Urinary bladder (tissue), 4 donors: ENCODE results near the gene RBM23. TPM values are rescaled to one million over a fixed set of nuclear protein-coding genes. Genes with fewer than 3 reads are reported as not detected.
A peak's percentile ranks its signal among the peaks of the same experiment; 100 is the strongest.
"Not testable (repeated sequence)": the region's sequence is repeated elsewhere in the genome, so short reads cannot be mapped to it uniquely, and the experiment has no call there.

ENCODE experiments used
- DNase-seq: peaks from one replicate; pipeline ENCODE4 v3.0.0-alpha.2; 2015; ENCODE audit errors: extremely low spot score
- H3K27ac ChIP-seq: one replicate; pipeline ENCODE4 v1.5.1; 2013; ENCODE audit warnings: low read depth, mild to moderate bottlenecking, moderate library complexity
- H3K36me3 ChIP-seq: one replicate; pipeline ENCODE4 v1.6.1; 2013; ENCODE audit warnings: mild to moderate bottlenecking, moderate library complexity; ENCODE audit not compliant: insufficient read depth
- H3K4me1 ChIP-seq: one replicate; pipeline ENCODE4 v1.6.1; 2013; ENCODE audit warnings: mild to moderate bottlenecking, moderate library complexity; ENCODE audit not compliant: insufficient read depth
- H3K4me3 ChIP-seq: one replicate; pipeline ENCODE4 v1.5.1; 2013; ENCODE audit warnings: low read depth, low read length
- WGBS: extraction: QIAGEN DNeasy Blood & Tissue Kit; methylation state at CpG from one replicate; pipeline ENCODE4 v1.1.7; 2013; 5-methylcytosine and 5-hydroxymethylcytosine counted together
- polyA plus RNA-seq: library from polyadenylated mRNA; stranded (reverse); fragments of 200-250 nt; gene quantifications from one replicate; pipeline ENCODE4 v1.2.3, GENCODE V29; 2013
- total RNA-seq: library from RNA; depleted of rRNA; stranded (reverse); fragments of >200 nt; gene quantifications from one replicate; pipeline ENCODE4 v1.2.3, GENCODE V29; 2014
- donor health status: healthy with polysubstance abuse.
- donor health status: healthy.

The RBM23 gene
- total RNA-seq (101 TPM), polyA plus RNA-seq (65.0 TPM)

DNA sequence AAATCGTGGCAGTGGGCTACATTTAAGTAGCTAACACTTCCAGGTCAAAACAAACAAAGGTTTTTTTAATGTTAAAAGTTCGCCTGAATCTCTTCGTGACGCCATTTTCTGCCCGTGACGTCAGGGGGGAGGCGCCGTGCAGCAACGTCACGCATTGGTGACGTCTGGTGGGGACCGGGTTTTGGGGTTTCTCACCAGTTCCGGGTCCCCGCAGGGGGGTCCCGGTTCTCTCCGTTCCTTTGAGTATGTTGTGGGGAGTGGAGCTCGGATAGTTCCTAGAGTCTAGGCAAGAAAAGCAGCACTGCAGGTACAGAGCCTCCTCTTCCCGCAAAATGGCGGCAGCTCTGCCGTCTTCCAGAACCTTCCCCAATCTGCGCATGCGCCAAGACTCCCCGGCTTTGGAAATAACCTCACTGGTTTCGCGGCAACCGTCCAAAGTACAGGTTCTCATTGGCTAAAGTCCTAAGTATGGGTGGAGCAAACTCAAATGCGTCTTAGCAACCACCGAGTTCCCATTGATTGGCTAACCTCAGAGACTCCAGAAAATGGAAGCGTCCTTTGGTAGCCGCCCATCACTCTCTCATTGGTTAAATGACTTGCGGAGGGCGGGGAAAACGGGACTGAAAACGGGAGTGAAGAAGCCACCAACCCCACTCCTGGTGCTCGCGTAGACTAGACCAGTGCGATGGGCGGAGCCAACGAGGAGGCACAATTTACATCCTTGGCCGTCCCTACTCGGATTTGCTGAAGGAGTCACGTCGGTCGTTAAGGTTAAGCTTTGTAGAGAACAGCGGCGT, at the start of gene RBM23:
Gene RBM23 (minus strand): TSS at position 346 of the 797 bp plus-strand sequence.
- Histone ChIP-seq H3K4me1 (no peaks in the 10 kb centered on the region), H3K4me3 (peak within 1 kb of the TSS; percentile 57), H3K36me3 (peaks cover 3% of the 10 kb centered on the region), H3K27ac (peak within 1 kb of the TSS; percentile 93)
- DNase-seq = peak; percentile 100
- WGBS = under 1% methylated on average over 46 of the region's 46 CpGs

GRCh38 chr14:22966783-22967269, 47.9 kb upstream of the RBM23 start:
- H3K27ac ChIP-seq = no peak overlapping the region
- WGBS = 49% methylated on average over 4 of the region's 4 CpGs
- H3K36me3 ChIP-seq = no peaks in the 10 kb centered on the region
- no peaks in the 10 kb centered on the region for H3K4me1 ChIP-seq
- DNase-seq = no peak
- H3K4me3 ChIP-seq = no peak overlapping the region

- H3K27ac ChIP-seq, DNase-seq, H3K4me1 ChIP-seq, H3K36me3 ChIP-seq, H3K4me3 ChIP-seq: not testable (repeated sequence)
- WGBS = 54% methylated on average over 15 of the region's 15 CpGs
Observed at GRCh38 chr14:22965916-22966782, 47.2 kb upstream of the RBM23 start.

DNA sequence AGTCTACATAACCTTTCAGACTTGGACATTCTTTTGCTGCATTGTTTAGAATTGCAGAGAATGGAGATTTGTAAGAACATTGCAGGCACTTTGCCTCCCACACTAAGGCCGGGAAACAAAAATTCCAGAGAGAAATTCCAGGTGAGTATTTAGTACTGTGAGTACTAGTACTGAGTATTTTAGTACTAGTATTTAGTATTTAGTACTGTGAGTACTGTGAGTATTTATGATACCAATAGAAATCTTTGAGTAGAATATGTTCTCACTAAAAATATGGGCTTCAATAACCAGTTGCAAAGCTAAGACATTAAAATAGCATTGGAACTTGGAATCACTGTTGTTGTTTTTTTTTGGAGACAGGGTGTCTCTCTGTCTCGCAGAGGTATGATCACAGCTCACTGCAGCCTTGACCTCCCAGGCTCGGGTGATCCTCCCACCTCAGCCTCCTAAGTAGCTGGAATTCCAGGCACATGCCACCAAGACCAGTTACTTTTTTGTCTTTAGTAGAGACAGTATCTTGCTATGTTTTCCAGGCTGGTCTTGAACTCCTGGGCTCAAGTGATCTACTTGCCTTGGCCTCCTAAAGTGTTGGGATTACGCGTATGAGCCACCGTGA, 43.2 kb upstream of the RBM23 start:
- Histone ChIP-seq H3K36me3 (no peaks in the 10 kb centered on the region), H3K4me3 (no peak overlapping the region), H3K27ac (no peak overlapping the region), H3K4me1 (no peaks in the 10 kb centered on the region)
- 93% methylated on average over 6 of the region's 6 CpGs for WGBS
- DNase-seq = no peak

- DNase-seq = no peak
- peak overlapping the region; percentile 64 for H3K4me3 ChIP-seq
- H3K36me3 ChIP-seq = peaks cover 1% of the 10 kb centered on the region
- H3K4me1 ChIP-seq = no peaks in the 10 kb centered on the region
- peak overlapping the region; percentile 94 for H3K27ac ChIP-seq
- 17% methylated on average over 19 of the region's 19 CpGs for WGBS
Observed at GRCh38 chr14:22955702-22956569, 37.0 kb upstream of the RBM23 start.

DNA sequence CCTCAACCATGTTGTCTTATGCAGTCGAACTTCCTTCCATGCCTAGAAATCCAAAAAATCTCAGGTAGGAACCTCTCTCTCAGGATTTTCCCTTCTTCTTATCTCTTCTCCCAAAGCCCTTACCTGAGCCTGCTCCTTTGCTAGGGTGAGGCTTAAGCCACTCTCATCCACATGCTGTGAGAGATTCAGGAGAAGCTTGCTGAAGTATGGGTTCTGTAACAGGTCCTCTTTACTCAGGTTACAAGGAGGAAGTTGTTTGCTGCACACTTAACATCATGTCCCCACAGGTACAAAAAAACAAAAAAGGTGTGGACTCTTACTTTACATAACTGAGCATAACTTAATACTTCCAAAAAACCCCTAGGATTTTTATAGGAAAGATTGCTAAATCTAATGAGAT, 33.5 kb upstream of the RBM23 start:
- Histone ChIP-seq H3K4me1 (no peaks in the 10 kb centered on the region), H3K4me3 (no peak overlapping the region), H3K27ac (no peak overlapping the region), H3K36me3 (peaks cover 2% of the 10 kb centered on the region)
- DNase-seq = no peak
- 90% methylated on average over 1 of the region's 1 CpG for WGBS

- not testable (repeated sequence) for H3K27ac ChIP-seq, DNase-seq, H3K4me1 ChIP-seq, H3K36me3 ChIP-seq, H3K4me3 ChIP-seq
- 93% methylated on average over 8 of the region's 8 CpGs for WGBS
Observed at GRCh38 chr14:22951795-22952194, 32.8 kb upstream of the RBM23 start.

DNA sequence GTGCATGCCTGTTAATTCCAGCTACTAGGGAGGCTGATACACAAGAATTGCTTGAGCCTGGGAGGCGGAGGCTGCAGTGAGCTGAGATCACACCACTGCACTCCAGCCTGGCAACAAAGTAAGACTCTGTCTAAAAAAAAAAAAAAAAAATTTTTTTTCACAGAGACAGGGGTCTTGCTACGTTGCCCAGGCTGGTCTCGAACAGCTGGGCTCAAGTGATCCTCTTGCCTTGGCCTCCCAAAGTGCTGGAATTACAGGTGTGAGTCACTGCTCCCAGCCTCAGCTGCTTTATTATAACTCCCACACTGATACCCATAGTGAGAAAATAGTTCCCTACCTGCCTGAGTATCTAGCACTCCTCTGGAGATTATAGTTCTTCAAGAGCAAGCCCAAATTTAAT, 26.7 kb upstream of the RBM23 start:
- peaks cover 3% of the 10 kb centered on the region for H3K36me3 ChIP-seq
- H3K4me3 ChIP-seq = no peak overlapping the region
- no peak for DNase-seq
- 95% methylated on average over 3 of the region's 3 CpGs for WGBS
- no peak overlapping the region for H3K27ac ChIP-seq
- no peaks in the 10 kb centered on the region for H3K4me1 ChIP-seq

DNA sequence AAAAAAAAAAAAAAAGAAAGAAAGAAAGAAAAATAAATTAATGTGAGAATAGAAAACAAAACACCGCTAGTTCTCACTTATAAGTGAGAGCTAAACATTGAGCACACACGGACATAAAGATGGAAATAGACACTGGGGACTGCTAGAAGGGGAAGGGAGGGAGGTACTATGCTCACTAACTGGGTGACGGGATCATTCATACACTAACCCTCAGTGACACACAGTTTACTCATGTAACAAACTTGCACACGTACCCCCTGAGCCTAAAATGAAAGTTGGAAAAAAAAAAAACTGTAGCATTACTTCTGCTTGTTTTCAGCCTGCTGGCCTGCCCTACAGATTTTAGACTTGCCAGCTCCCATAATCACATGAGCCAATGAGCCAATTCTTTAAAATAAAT, 20.7 kb upstream of the RBM23 start:
- Histone ChIP-seq H3K36me3 (no peaks in the 10 kb centered on the region), H3K4me3 (no peak overlapping the region), H3K27ac (no peak overlapping the region), H3K4me1 (no peaks in the 10 kb centered on the region)
- no peak for DNase-seq
- WGBS = 94% methylated on average over 4 of the region's 4 CpGs

- no peak for DNase-seq
- Histone ChIP-seq H3K27ac (no peak overlapping the region), H3K36me3 (no peaks in the 10 kb centered on the region), H3K4me1 (no peaks in the 10 kb centered on the region), H3K4me3 (no peak overlapping the region)
- 87% methylated on average over 1 of the region's 1 CpG for WGBS
Observed at GRCh38 chr14:22935156-22935555, 16.2 kb upstream of the RBM23 start.

DNA sequence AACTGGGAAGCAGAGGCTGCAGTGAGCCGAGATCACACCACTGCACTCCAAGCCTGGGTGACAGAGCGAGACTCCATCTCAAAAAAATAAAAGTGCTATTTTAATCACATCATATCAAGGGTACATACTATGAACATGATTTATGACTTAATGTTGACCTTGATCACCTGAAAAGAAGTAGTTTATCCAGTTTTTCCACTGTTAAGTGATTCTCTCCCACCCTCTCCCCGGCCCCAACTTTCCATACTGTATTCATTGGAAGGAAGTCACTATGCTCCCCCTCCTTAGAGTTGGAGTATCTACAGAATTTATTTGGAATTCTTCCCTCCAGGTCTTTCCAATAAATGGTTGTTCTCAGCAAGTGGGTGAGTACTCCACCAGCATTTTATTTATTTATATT, 13.2 kb upstream of the RBM23 start:
- no peaks in the 10 kb centered on the region for H3K4me1 ChIP-seq
- 90% methylated on average over 3 of the region's 3 CpGs for WGBS
- DNase-seq = no peak

DNA sequence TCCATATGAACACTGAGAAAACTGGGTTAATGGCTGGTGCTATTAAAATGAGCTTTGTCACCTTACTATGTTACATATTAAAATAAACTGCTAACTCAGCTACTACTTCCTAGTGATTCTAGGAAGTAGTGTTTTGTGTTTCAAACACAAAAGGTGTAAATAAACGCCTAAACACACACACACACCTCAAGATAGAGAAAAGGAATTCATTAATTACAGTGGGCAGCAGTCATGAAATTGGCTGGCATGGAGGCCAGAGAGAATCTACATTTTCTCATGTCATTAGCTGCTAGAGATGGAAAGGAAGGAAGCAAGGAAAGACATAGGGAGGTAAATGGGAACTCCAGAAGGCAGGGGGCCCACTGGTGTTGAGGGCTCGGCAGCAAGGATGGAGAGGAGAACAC, 11.0 kb upstream of the RBM23 start:
- WGBS = 5% methylated on average over 2 of the region's 2 CpGs
- no peak for DNase-seq

More for the DNA sequence above, 13.2 kb upstream of the RBM23 start:
- no peaks in the 10 kb centered on the region for H3K36me3 ChIP-seq
- H3K4me3 ChIP-seq = no peak overlapping the region
- no peak overlapping the region for H3K27ac ChIP-seq

More for the DNA sequence above, 11.0 kb upstream of the RBM23 start:
- peak overlapping the region; percentile 22 for H3K4me3 ChIP-seq
- H3K4me1 ChIP-seq = no peaks in the 10 kb centered on the region
- peak overlapping the region; percentile 31 for H3K27ac ChIP-seq
- no peaks in the 10 kb centered on the region for H3K36me3 ChIP-seq
